WI38 (cell line): Measurements from ENCODE around the gene DNAH17.

ENCODE experiments used
- H3K4me3 ChIP-seq: 2 replicates; pipeline ENCODE4 v1.5.1; 2011; ENCODE audit warnings: low read depth, mild to moderate bottlenecking, control low read depth, low read length
- TF ChIP-seq, protein P1 (sequence below): IDR thresholded peaks from 2 replicates; pipeline ENCODE4 v1.5.1; 2012; ENCODE audit warnings: low read depth, mild to moderate bottlenecking, control low read depth, low read length

DNAH17 gene

DNA sequence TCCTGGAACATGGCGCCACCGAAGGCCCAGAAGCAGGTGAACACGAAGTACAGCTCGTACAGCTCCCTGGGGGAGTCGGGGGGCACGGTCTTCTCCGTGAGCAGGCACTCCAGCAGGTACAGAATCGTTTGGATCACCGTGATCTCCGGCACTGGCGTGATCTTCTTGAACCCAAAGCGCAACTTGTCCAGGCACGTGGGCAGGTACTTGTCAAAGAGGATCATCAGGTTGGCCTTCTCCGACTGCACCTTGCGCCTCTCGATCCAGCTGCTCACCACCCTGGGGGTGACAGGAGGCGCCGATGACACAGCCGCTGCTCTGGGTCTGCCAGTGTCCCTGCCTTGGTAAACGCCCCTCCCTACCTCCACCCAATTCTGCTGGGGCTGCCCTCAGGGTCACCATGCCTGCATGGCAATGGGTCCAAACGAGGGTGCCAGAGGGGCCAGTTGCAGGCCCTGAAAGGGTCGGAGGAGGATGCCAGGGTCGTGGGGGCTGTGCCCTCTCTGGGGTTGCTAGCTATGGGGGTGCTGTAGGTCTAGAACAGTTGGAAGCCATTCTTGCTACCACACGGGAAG is 90.9 kb downstream of the DNAH17 start:
- TF ChIP-seq, protein P1, sequence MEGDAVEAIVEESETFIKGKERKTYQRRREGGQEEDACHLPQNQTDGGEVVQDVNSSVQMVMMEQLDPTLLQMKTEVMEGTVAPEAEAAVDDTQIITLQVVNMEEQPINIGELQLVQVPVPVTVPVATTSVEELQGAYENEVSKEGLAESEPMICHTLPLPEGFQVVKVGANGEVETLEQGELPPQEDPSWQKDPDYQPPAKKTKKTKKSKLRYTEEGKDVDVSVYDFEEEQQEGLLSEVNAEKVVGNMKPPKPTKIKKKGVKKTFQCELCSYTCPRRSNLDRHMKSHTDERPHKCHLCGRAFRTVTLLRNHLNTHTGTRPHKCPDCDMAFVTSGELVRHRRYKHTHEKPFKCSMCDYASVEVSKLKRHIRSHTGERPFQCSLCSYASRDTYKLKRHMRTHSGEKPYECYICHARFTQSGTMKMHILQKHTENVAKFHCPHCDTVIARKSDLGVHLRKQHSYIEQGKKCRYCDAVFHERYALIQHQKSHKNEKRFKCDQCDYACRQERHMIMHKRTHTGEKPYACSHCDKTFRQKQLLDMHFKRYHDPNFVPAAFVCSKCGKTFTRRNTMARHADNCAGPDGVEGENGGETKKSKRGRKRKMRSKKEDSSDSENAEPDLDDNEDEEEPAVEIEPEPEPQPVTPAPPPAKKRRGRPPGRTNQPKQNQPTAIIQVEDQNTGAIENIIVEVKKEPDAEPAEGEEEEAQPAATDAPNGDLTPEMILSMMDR = no peak
- no peak overlapping the region for H3K4me3 ChIP-seq

DNA sequence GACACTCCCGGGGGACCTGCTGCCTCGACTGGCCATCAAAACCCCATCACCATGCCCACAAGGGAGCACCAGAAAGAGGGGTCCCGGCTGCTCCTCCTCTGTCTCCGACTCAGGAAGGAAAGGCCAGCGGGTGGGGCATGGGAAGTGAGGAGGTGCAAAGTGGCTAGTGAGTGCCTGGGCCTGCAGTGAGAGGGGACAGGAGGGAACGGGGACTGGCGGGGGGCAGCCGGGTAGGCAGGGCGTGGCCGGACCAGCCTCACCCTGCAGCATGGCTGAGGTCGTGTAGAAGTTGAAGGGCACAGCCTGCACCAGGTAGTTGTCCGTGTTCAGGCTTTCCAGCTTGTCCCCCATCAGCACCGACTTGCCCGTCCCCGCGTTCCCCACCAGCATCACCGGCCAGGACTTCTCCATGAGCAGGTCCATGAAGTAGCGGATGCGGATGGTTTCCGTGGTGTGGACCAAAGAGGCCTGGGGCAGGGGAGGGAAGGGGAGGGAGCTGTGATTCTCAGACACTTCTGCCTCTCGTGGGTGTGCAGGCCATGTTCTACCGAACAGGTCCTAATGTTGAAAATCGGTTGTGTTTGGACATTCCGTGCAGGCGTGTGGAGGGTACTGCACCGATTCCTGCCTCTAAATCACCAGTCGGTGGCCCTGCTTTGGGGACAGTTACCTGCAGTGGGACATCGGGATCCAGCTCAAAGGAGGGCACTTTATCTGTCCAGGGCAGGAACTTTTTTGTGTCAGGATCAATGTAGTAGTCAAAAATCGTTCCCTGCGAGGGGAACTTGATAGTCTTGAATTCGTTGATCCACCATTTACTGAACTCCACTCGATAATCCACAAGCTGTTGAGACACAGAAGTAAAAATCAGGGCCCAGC is 91.7 kb downstream of the DNAH17 start:
- no peak overlapping the region for H3K4me3 ChIP-seq
- TF ChIP-seq, protein P1 = no peak

DNA sequence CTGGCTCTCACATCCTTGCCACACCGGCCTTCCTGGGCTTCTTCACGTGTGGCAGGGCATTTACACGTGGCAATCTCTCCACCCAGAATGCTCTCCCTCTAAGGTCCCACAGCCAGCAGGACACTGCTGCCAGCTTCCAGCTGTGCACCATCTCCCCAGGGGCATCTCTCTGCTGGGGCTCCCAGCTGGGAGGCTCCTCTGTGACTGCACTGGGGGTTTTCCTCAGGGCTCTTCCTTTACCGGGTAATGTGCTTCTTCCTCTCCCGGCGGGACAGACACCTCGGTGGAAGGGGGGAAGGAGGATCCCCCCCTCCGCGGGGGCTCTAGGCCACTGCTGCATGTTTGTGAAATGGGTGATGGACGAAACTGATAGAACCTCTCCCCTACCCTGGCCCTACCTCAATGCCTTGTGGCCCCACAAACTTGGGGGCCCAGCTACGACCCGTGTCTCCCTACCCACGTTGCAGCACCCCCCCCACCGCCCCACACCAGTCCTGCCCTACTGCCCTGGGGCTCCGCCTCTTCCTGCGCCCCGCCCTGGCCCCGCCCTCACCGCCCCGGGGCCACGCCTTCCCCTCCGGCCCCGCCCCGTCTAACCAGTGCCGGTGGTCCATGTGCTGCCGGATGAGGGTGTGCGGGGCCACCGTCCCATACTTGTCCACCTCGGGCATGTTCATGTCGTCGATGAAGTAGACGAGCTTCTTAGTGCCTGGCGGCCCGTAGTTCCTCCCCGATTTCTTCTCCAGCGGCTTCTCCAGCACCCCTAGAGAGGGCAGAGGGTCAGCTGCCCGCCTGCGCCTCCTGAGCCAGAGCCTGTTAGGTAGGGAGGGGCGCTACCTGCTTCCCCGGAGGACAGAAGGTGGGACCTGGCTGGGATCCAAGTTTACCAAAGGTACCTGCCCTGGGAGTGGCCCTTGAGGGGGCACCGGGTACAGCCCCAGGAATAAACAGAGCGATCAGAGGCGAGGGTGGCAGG is 92.6 kb downstream of the DNAH17 start:
- no peak overlapping the region for H3K4me3 ChIP-seq
- TF ChIP-seq, protein P1 = no peak

DNA sequence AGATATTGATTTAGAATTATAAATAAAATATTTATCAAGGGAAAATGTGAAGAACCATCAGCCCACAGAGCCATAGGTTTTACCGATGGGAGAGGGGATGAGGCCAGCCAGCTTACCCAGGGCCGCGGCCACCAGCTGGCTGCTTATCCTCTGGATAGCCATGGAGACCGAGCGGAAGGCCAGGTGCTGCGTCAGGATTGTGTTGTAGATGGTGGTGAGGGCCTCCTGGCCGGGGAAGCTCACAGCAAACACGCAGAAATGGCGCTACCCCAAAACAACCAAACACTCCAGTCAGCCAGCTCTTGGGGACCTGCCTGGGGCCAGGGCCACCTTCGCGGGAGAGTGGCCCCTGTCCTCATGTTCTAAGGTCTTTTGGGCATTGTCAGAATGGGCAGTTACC is 97.8 kb downstream of the DNAH17 start:
- H3K4me3 ChIP-seq = no peak overlapping the region
- TF ChIP-seq, protein P1 = no peak

DNA sequence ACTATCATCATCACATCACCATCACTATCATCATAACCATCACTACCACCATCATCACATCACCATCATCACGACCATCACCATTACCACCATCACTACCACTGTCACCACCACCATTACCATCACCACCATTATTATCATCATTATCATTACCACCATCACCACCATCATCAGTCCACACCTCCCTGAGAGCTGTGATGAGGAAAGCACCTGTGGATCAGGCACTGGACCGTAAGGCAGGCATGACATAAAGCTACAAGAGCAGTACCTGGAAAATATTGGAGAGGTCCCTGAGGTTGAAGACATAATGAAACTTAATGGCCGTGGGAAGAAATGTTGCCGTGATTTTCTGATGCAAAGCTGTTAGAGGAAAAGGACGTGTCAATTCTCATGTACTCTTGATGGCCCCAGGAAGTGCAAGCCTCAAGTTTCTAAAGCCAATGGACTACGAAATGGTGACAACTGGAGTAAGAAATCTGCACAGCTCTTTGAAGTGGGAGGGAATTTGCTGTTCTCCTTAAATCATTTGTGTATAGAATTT is 98.4 kb downstream of the DNAH17 start:
- TF ChIP-seq, protein P1 = no peak
- no peak overlapping the region for H3K4me3 ChIP-seq

DNA sequence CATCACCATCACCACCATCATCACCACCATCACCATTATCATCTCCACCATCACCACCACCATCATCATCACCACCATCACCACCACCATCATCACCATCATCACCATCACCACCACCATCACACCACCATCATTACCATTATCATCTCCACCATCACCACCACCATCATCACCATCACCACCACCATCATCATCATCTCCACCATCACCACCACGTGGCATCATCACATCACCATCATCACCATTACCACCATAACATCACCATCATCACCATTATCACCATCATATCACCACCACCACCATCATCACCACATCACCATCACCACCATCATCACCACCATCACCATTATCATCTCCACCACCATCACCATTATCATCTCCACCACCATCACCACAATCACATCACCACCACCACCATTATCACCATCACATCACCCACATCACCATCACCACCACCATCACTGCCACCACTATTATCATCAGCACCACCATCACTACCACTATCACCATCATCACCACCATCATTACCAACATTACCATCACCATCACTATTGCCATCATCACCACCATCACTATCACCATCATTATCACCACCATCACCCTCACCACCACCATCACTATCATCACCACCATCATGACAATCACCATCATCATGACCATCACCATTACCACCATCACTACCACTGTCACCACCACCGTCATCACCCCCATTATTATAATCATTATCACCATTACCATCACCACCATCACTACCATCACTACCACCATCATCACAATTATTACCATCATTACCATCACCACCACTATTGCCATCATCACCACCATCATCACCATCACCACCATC is 99.1 kb downstream of the DNAH17 start:
- H3K4me3 ChIP-seq = no peak overlapping the region
- TF ChIP-seq, protein P1 = no peak
